BE2C (cell line): Measurements from ENCODE around the gene CLDN18.

Experiments used
- DNase-seq: peaks from one replicate; pipeline ENCODE4 v3.0.0-alpha.2; 2020
- H3K27me3 ChIP-seq: fragments of 250-450 bp; sonication (Bioruptor Pico); 2 replicates; pipeline ENCODE4 v1.5.1; 2020; ENCODE audit warnings: mild to moderate bottlenecking
- H3K36me3 ChIP-seq: fragments of 250-450 bp; sonication (Bioruptor Pico); 2 replicates; pipeline ENCODE4 v1.5.1; 2020; ENCODE audit warnings: mild to moderate bottlenecking
- H3K4me1 ChIP-seq: fragments of 250-450 bp; sonication (Bioruptor Pico); 2 replicates; pipeline ENCODE4 v1.5.1; 2020
- H3K4me3 ChIP-seq: 2 replicates; pipeline ENCODE4 v1.5.1; 2011; ENCODE audit warnings: low read depth, low read length
- H3K9me3 ChIP-seq: fragments of 250-450 bp; sonication (Bioruptor Pico); 2 replicates; pipeline ENCODE4 v1.5.1; 2020
- TF ChIP-seq, protein P1 (sequence below): IDR thresholded peaks from 2 replicates; pipeline ENCODE4 v1.5.1; 2012; ENCODE audit warnings: mild to moderate bottlenecking, low read depth, low read length

Gene CLDN18

DNA sequence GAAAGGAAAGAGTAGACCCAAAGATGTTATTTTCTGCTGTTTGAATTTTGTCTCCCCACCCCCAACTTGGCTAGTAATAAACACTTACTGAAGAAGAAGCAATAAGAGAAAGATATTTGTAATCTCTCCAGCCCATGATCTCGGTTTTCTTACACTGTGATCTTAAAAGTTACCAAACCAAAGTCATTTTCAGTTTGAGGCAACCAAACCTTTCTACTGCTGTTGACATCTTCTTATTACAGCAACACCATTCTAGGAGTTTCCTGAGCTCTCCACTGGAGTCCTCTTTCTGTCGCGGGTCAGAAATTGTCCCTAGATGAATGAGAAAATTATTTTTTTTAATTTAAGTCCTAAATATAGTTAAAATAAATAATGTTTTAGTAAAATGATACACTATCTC is 21.6 kb downstream of the CLDN18 start:
- no peak overlapping the region for H3K4me3 ChIP-seq
- H3K9me3 ChIP-seq, result no peaks in the 10 kb centered on the region
- H3K27me3 ChIP-seq, result no peaks in the 10 kb centered on the region
- H3K4me1 ChIP-seq, result no peaks in the 10 kb centered on the region
- DNase-seq, result no peak
- no peaks in the 10 kb centered on the region for H3K36me3 ChIP-seq
- TF ChIP-seq, protein P1, sequence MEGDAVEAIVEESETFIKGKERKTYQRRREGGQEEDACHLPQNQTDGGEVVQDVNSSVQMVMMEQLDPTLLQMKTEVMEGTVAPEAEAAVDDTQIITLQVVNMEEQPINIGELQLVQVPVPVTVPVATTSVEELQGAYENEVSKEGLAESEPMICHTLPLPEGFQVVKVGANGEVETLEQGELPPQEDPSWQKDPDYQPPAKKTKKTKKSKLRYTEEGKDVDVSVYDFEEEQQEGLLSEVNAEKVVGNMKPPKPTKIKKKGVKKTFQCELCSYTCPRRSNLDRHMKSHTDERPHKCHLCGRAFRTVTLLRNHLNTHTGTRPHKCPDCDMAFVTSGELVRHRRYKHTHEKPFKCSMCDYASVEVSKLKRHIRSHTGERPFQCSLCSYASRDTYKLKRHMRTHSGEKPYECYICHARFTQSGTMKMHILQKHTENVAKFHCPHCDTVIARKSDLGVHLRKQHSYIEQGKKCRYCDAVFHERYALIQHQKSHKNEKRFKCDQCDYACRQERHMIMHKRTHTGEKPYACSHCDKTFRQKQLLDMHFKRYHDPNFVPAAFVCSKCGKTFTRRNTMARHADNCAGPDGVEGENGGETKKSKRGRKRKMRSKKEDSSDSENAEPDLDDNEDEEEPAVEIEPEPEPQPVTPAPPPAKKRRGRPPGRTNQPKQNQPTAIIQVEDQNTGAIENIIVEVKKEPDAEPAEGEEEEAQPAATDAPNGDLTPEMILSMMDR, result no peak

DNA sequence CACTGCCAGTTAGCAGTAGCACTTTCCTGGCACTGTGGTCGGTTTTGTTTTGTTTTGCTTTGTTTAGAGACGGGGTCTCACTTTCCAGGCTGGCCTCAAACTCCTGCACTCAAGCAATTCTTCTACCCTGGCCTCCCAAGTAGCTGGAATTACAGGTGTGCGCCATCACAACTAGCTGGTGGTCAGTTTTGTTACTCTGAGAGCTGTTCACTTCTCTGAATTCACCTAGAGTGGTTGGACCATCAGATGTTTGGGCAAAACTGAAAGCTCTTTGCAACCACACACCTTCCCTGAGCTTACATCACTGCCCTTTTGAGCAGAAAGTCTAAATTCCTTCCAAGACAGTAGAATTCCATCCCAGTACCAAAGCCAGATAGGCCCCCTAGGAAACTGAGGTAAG is 22.6 kb downstream of the CLDN18 start:
- H3K4me3 ChIP-seq, result no peak overlapping the region
- no peak for DNase-seq
- no peaks in the 10 kb centered on the region for H3K27me3 ChIP-seq
- no peaks in the 10 kb centered on the region for H3K9me3 ChIP-seq
- H3K36me3 ChIP-seq, result no peaks in the 10 kb centered on the region
- no peaks in the 10 kb centered on the region for H3K4me1 ChIP-seq
- TF ChIP-seq, protein P1, result no peak

DNA sequence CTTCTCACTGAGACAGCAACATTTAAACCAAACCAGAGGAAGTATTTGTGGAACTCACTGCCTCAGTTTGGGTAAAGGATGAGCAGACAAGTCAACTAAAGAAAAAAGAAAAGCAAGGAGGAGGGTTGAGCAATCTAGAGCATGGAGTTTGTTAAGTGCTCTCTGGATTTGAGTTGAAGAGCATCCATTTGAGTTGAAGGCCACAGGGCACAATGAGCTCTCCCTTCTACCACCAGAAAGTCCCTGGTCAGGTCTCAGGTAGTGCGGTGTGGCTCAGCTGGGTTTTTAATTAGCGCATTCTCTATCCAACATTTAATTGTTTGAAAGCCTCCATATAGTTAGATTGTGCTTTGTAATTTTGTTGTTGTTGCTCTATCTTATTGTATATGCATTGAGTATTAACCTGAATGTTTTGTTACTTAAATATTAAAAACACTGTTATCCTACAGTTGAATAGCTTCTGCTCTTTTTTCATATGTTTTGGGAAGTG is 23.3 kb downstream of the CLDN18 start:
- no peaks in the 10 kb centered on the region for H3K36me3 ChIP-seq
- no peaks in the 10 kb centered on the region for H3K4me1 ChIP-seq
- H3K4me3 ChIP-seq, result no peak overlapping the region
- TF ChIP-seq, protein P1, result no peak
- H3K27me3 ChIP-seq, result no peaks in the 10 kb centered on the region
- no peaks in the 10 kb centered on the region for H3K9me3 ChIP-seq
- DNase-seq, result no peak

DNA sequence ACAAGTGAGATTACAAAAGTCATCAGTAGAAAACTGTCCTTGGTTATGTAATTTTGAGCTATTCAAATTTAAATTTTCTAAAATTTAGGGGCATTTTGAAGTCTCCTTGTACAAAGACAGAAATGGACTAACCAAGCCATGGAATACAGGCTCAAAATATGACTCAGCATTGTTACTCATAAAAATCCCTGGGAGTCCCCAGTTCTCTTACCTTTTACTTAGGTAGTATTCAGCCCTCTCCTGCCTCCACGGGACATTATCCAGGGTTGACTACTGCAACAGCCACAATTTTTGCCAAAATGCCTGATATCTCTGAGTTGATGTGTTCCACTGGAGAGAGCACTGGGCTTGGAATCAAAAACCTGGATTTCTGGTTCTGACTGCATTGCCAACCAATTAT is 25.0 kb downstream of the CLDN18 start:
- TF ChIP-seq, protein P1, result no peak
- no peak for DNase-seq
- Histone ChIP-seq H3K4me1 (no peaks in the 10 kb centered on the region), H3K27me3 (no peaks in the 10 kb centered on the region), H3K4me3 (no peak overlapping the region), H3K36me3 (no peaks in the 10 kb centered on the region), H3K9me3 (no peaks in the 10 kb centered on the region)

DNA sequence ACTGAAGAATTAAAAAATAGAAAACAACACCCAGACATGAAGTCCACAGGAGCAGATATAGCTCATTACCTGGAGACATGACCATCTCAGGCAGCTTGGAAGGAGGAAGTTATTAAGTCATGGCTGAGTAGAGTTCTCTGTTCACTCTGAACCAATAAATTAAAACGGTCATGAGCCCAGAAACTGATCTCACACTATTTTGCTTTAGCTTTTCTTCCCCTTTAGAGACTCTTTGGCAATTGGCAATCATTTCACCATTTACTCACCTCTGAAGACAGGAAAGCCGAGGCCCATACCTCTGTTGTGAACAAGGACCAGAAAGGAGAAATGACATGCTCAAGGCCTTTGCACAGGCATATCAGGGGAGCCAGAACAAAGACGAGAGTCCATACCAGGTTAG is 26.6 kb downstream of the CLDN18 start:
- Histone ChIP-seq H3K36me3 (no peaks in the 10 kb centered on the region), H3K9me3 (no peaks in the 10 kb centered on the region), H3K4me3 (no peak overlapping the region), H3K4me1 (no peaks in the 10 kb centered on the region), H3K27me3 (no peaks in the 10 kb centered on the region)
- no peak for DNase-seq
- TF ChIP-seq, protein P1, result no peak

DNA sequence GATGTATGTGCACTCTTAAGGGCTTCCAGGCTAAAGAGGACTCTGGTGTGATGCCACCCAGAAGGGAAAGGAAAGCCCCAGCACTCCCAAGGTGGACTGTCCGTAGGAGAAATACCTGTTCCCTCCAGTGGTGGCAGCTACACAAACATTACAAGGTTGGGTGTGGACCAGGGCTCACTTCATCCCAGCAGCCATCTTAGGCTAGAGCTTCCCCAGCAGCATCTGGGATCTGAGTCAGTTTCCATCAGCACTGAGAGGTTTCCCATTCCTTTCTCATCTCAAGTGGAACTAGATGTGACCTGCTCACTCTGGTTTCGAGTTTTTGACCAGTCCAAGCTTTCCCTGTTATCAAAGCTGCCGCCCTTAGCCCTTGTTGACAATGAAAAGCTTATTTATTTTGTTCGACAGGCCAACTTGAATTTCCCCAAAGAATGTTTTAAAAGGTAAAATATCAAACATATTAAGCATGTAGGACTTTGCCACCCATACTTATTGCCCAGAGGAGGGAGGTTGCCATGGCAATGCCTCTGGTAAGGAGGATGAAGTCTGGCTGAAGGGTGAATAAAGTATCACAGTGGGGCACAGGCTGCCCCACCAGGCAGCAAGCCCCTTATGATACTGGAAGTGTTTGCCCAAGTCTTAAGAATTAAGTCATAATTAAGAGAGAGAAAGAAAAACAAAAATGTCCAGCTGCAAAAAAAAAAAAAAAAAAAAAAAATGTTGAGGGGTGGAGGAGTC is 28.9 kb downstream of the CLDN18 start:
- H3K9me3 ChIP-seq, result no peaks in the 10 kb centered on the region
- no peaks in the 10 kb centered on the region for H3K36me3 ChIP-seq
- H3K4me3 ChIP-seq, result no peak overlapping the region
- TF ChIP-seq, protein P1, result no peak
- no peak for DNase-seq
- no peaks in the 10 kb centered on the region for H3K27me3 ChIP-seq
- H3K4me1 ChIP-seq, result no peaks in the 10 kb centered on the region
